Embryonic facial prominence (tissue), 1 donor: ENCODE results near the gene PARD3.
"Not testable (repeated sequence)": the region's sequence is repeated elsewhere in the genome, so short reads cannot be mapped to it uniquely, and the experiment has no call there.

ENCODE experiments used
- DNase-seq: peaks from one replicate; pipeline ENCODE4 v3.0.0-alpha.2; 2016; ENCODE audit errors: extremely low spot score

Gene PARD3

DNA sequence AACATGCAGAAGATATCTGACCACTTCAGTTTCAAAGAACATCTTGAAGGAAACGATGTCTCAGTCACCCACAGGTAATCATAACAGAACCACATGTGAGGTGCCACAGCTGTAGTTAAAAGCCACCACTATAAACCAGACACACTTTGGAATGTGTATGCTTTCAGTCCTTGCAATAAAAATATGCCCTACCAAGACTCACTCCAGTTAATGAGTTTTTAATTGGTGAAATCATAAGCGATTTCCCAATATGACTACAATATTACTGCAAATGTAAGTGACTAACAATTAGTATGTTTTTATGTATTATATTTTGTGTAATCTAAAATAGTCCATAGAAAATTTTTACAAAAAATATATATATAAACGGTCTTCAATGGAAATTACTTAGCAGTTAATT lies 428.2 kb downstream of the PARD3 start:
- DNase-seq = no peak

DNA sequence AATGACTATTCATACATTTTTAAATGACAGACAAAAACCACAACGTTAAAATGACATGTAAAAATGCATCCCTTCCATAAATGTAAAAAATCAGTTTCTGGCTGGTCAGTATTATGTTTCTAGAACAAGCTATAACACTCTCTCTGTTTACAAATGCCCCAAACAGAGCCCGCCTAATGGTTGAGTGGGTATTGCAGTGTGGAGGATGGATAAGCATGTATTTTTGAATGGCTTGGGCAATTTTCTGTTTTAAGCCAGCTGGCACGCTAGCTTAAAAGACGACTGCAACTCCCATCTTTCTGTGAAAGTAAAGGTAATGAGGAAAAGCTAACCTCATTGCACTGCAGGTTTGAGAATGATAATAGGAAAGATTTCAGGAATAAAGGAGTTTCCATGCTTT lies 430.7 kb downstream of the PARD3 start:
- DNase-seq = no peak

DNA sequence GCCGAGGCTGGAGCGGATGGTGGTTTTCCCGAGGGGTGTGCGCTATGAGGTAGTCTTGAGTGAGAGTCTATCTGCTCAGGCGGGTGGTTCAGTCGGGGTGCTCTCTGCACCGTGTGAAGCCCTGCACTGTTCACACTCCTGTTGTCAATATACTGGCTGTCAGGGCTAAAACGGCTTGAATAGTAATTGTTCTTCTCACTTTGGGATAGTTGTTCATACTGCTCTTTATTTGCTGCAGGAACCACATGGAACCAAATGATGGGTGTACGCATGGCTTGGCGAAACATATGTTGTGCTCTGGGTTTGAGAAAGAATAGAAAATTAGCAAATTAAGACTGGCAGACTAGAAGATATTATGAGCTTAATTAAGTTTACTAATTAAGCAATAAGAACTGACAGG lies 432.5 kb downstream of the PARD3 start:
- no peak for DNase-seq

GRCh38 chr10:34380856-34381255 lies 434.2 kb downstream of the PARD3 start:
- no peak for DNase-seq

DNA sequence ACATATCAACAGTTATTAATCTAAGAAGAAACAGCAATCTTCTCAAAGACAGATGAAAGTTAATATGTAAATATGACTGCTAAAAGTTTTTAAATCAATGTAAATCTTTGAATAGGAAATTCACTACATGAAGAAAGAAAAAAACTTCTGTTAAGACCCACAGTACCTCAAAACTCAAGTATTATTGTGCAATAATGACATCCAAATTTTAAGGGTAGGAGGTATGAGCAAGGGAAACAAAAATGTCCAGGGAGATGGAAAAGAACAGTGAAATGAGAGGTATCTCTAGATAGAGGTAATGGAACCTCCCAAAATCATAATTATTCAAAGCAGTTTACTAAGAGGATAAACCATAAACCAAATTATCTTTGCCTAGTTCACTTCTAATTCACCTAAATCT lies 436.8 kb downstream of the PARD3 start:
- no peak for DNase-seq

- no peak for DNase-seq
These were observed 437.3 kb downstream of the PARD3 start for GRCh38 chr10:34377833-34378232.

- no peak for DNase-seq
These were observed 440.6 kb downstream of the PARD3 start for GRCh38 chr10:34374356-34375045.

GRCh38 chr10:34373211-34373610 lies 441.9 kb downstream of the PARD3 start:
- no peak for DNase-seq

DNA sequence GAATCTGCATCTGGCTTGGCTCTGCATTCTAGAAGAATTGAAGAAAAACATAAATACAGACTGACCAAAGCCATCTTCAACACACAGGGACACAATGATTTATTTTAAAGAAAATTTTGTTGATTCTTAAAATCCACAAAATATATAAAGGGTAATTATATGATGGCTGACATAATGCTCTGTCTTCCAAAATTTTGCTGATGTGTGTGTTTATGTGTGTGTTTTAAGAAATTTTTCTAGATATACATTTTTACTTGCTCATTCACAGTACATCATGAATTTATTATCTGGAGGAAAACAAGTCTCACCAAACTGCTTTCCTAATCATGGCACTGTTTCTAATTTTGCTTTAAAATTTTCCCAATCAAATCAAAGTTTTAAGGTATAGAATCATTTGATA lies 442.6 kb downstream of the PARD3 start:
- no peak for DNase-seq

GRCh38 chr10:34370126-34370525 lies 445.0 kb downstream of the PARD3 start:
- DNase-seq = no peak

GRCh38 chr10:34369120-34369519 lies 446.0 kb downstream of the PARD3 start:
- DNase-seq = no peak

GRCh38 chr10:34364253-34365037 lies 450.7 kb downstream of the PARD3 start:
- no peak for DNase-seq

DNA sequence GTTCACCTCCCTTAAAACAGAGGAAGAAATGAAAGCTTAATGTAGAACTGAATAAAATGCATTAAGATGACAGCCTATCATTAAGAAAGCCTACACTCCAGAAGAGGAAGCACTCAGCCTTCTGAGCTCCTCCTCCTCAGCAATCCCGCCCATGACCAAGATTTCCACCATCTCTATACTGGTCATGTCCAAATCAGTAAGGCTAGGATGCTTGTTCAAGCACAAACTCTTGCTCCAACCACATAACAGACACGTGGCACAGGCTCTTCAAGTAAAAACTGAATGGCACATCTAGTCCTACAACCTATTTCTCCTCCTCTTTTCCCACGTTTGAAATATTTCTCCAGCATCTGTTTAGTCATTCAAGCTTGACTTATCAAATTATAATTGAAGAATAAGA lies 454.1 kb downstream of the PARD3 start:
- no peak for DNase-seq

GRCh38 chr10:34359435-34359813 lies 455.7 kb downstream of the PARD3 start:
- DNase-seq = no peak

GRCh38 chr10:34358729-34359434 lies 456.2 kb downstream of the PARD3 start:
- DNase-seq = no peak

- DNase-seq = no peak
These were observed 458.6 kb downstream of the PARD3 start for GRCh38 chr10:34356463-34356862.

DNA sequence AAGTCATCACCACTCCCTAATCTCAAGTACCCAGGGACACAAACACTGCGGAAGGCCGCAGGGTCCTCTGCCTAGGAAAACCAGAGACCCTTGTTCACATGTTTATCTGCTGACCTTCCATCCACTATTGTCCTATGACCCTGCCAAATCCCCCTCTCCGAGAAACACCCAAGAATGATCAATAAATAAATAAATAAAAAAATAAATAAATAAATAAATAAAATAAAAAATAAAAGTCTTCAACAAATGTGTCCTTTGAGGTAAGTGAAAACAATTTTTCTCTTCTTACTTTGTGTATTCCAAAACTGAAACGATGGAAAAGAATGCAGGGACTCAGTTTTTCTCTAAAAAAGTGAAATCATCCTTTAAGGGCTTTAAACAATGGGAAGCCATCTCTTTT lies 461.6 kb downstream of the PARD3 start:
- not testable (repeated sequence) for DNase-seq

DNA sequence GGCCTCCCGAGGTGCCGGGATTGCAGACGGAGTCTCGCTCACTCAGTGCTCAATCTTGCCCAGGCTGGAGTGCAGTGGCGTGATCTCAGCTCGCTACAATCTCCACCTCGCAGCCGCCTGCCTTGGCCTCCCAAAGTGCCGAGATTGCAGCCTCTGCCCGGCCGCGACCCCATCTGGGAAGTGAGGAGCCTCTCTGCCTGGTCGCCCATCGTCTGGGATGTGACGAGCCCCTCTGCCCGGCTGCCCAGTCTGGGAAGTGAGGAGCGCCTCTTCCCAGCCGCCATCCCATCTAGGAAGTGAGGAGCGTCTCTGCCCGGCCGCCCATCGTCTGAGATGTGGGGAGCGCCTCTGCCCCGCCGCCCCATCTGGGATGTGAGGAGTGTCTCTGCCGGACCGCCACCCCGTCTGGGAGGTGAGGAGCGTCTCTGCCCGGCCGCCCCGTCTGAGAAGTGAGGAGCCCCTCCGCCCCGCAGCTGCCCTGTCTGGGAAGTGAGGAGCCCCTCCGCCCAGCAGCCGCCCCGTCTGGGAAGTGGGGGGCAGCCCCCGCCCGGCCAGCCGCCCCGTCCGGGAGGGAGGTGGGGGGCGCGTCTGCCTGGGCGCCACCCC lies 462.4 kb downstream of the PARD3 start:
- DNase-seq = not testable (repeated sequence)

DNA sequence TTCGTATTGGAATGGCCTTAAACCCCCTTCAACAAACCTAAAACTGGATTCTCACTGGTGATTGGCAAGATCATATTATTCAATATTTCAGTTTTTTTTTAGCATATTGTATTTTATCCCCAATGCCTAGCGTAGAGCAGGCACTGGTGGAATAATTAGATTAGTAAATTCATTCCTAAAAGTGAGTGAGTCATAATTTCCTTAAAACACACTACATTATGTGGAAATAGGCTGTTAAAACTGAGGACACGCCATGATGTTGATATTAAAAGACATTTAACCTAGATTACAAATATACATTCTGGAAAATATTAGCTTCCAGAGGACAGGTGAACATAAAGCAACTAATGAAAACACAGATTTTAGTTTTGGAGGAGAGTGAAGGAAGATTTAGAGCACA lies 463.9 kb downstream of the PARD3 start:
- no peak for DNase-seq

- no peak for DNase-seq
These were observed 466.1 kb downstream of the PARD3 start for GRCh38 chr10:34348917-34349485.

- DNase-seq = no peak
These were observed 467.1 kb downstream of the PARD3 start for GRCh38 chr10:34348021-34348420.

DNA sequence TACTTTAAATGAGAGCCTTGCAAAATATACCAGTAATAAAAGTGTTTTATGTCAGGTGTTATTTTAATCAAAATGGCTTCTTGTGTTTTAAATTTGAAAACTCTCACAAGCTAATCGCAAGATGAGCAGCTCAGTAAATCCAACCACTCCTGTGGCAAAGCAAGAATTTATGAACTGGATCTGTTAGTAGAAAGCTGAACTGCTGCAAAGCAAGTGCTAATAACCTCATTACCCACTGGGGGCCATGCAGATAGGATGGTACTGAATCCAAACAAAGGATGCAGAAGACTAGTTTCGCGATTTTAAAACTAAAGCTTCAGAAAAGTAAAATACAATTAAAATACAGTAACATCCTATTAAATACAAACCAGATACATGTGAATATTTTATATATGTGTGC lies 468.0 kb downstream of the PARD3 start:
- no peak for DNase-seq
